Midbrain (tissue), 1 donor: ENCODE data around the gene SCN1A.

ENCODE experiments used
- DNase-seq: peaks from one replicate; lab custom pipeline; 2025; lab: John Stamatoyannopoulos, UW

The SCN1A gene

DNA sequence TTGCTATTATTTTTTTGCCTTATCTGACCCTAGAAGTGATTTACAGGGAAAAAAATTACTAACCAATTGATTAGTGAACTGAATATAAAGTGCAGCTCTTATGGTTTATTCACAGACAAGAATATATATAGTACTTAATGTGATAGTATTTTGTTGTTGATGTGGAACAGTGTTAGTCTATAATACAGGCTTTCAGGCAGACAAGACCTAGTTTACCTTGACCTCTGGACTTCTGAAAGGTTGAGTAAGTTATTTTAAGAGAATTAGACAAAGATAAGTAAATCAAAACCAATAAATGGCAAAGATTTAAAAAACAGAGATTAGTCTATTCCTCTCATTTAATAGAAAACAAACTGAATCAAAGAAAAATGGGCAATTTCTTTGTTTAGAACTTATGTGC, 46.0 kb downstream of the SCN1A start:
- DNase-seq, result no peak

DNA sequence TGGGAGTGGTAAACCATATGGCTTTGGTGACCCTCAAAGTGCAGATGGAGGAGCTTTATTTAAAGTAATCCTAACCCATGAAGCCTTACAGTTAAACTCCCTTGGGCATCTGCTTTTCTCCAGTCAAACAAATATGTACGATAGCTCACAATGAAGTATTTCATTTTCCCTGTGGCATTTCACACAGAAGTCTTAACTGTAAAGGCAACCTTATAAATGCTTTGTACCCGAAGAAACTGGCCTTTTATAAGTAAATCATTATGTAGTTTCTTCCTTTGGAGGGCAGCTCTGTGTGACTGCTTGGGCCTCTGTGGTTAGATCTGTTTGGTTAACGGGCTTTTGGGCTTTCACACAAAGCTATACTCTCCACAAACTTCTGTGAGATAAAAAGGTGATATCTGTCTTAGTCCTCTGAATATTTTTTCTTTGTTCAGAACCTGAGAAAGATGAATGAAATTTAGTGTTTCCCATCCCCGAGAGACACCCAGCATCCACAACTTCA, 46.6 kb downstream of the SCN1A start:
- DNase-seq, result no peak

DNA sequence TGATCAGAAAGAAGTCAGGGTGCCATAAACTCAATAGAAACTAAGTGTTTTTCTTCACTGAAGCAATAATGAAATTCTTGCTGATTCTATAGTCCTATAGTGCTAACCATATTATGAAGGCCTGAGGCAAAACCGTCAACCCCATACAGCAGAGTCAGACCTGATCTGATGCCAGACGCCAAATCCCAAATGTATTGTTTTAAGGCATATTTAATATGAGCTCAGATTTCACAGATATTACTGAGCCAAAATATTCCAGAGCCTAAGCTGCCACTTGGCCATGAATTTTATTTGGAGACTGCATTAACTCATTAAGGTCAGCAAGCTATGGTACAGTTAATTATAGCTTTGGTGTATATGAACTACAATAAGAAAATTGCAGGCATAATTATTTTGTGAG, 53.4 kb downstream of the SCN1A start:
- no peak for DNase-seq

DNA sequence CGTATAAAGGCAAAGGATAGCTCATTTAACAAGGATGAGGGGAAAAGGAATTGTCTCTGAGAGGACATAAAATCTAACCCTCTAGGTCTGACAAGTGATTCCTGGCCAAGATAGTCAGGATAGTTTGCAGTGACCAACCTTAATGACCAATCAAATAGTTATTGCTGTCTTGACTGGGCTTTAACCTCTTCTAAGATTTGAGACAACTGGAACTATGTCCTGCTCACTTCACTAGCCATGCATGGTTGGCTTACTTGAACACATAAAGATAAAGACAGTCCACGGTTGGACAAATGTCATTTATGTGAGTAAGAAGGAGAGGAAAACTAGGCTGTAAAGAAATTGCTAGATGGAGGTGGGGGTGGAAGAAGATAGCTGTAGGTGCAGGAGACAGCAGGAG, 53.8 kb downstream of the SCN1A start:
- no peak for DNase-seq

DNA sequence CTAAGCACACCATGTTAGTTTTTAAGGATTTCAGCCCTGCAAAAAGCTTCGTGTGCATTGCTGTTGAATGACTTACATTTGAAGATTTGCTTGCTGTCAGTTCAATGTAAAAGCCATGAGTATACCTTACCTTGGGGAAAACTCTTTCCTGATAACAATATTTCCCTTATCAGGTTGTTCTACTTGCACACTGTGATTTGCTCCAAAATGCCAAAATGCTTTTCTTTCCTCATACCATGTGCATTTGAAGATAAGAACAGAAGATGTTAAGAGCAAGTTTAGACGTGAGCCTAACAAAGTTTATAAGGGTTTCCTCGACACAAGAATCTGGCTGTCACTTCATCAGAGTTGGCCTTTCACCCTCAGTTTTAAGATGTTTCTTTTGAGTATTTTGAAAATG, 57.6 kb downstream of the SCN1A start:
- DNase-seq, result no peak

DNA sequence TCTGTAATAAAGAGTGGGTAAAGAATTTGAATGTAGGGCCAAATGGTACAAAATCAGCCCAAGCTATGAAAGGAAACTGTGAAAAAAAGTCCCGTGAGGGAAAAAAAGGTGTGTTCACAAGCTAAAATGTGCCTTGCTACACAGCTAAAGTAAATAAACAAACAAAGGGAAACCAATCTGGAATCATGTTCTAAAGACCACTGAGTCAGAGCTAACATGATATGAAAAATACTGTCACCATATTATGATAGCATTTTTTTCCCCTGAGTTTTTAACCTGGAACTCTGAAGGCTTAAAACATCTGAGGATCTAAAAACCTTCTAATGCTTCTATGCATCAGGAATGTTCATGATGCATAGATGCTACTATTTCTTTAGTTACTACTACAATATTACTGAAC, 58.8 kb downstream of the SCN1A start:
- no peak for DNase-seq

DNA sequence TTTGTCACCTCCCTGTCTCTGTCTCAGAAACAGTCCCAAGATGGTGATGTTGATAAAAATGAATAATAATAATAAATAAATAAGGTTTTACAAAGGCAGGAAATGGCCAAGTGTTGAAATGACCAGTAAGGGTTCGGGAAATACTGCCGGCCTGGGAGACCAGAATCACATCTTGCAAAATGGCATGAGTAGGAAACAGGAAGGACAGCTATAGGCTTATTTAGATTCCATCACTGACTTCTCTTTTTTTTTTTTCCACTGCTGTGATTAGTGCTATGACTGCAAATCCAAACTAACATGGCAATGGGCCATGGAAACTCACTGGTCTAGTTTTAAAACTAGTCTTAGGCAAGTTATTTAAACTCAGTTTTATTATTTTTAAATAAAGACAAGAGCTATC, 60.6 kb downstream of the SCN1A start:
- DNase-seq, result no peak

DNA sequence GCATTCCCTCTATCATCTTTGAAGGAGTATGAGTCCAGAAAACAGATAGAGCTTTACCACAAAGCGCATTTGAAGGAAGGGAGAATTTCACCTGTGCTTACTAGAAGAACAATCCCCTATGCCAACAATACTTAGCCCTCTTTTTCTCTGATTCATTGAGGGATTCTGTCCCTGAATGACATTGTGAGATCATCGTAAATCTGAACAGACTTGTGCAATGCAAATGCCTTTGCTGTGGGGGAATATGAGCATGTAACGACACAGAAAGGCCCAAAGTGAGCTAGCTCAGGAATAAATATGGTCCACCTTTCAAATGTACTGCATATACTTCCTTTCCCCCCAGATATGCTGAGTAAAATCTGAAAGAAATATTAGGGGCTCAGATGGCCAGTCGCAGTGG, 67.6 kb downstream of the SCN1A start:
- no peak for DNase-seq

DNA sequence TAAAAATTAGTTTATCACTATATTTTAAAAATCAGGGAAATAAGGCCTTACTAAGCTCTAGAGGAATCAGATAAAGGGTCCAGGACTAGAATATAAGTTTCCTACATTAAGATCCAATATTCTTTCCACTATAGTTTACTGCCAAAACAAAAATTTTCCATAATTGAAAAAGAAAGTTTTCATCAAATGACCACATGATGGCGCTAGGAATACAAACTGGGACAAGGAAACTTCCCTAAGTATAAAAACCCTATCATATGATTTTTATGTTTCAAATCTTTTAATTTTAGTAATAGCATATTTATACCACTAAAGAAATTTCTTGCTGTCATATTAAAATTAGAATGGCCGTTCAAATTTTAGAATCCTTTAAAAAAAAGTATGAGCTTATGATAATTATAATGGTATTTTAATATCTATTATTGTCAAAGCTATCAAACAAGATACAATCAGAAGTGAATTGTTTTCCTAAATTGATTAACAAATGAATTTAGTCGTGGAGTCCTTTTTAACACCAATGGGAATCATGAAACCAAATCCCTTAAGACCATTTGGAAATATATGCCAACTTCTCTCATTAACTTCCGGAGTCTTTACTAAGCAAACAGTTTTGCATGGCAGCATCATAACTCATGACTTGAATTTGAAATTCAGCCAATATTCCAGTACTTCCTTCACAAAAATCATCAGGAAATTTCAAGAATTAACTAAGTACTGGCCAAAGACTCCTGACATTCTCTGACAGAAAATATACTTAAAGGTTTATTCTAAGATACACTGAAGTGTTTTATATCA, 70.3 kb downstream of the SCN1A start:
- DNase-seq, result peak; percentile 40

DNA sequence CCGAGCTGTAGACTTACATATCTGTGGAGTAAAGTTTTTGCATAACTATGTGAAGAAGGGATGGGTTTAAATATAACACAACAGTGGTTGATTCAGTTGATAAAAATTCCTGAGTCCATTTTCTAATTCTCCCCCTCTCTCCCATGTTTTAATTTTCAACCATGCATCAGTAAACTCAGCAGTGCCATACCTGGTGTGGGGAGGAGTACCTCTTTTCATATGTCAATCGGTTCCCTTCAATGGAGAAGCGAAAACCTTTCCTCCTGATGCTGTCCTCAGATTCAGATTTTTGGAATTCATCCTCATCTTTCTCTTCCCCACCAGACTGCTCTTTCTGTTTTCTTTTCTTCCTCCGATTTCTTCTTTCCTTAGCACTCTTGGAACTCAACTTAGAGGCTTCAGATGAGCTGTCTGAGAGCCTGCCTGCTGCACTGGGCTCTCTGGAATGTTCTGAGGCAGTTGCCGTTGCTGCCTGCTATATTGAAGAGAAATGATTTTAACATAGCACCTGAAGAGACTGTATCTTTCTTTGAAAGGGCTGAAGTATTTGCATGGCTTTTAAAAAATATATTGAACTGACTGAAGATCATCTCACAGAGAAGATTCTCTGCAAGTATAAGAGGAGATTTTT, 82.9 kb downstream of the SCN1A start:
- DNase-seq, result no peak

DNA sequence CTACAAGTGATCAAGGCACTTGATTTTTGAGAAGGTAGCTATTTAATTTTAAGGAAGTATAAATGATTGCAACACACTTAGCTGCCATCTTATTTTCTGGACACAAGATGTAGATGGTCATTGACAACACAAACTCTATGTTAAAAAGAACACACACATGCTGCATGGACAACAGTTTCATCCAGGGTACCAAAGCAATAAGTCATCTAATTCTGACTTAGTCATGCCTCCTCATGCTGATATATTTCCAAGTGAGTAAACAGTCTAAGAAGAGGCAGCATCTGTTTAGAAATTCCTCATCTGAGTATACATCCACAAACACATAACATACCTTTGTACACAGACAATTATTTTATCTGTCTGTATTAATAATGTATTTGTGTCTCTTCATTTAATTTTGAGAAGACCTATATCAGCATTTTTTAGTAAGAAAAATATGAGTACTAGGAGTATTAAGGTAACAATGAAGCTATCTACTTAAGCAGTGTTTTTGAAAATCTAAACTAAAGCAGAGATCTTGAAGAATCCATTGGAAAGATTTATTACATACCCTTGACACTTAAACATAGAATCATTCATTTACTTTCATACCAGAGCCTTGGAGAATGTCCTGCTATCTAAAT, 84.9 kb downstream of the SCN1A start:
- DNase-seq, result no peak

DNA sequence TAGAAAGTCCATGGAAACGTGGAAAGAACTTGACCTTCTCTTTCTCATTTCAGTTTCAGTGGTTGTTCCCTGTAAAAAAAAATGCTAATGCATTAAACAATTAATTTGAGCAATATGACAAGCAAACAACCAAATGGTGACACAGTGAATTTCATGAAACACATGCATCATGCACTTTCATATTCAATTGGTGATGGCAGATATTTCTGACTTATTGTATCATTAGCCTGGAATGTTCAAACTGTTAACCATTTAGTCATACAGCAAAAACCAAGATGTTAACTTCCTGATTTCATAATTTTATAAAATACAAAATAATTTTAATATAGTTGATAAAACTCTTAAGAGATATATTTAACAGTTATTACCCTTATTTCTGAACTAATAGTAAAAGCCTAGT, 85.5 kb downstream of the SCN1A start:
- no peak for DNase-seq

DNA sequence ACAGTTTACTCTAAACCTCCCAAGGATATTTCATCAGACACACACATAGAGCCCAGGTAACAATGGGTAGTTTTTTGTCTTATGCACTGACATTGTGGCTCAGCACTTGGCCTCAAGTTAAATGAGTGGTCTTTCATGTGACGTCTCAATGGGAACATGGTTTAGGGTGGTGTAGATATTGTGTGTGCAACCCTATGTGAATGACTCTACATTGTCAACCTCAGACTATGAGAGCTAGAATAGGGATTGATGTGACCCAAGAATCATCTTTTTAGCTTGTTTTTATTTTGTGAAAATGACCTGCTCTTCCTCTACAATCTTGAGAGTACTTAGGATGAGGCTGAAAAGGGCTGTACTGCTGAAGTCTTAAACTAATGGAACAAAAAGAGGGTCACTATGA, 86.2 kb downstream of the SCN1A start:
- no peak for DNase-seq

DNA sequence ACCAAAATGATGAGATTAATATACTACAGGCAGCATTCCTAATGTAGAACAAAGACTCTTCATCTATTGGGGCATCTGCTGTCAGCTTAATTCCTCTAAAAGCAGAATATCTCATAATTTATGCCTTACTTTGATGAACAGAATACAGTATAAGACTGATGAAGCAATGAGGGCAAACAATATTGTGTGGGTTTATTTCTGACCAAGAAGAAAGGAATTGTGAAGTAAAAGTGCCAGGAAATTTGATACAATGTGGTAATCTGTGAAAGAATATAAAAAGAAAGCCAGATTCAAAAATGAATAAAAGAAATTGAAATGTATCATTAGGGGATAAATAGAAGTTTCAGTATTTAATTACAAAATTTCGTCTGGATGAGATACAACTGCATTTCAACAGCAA, 95.5 kb downstream of the SCN1A start:
- no peak for DNase-seq

DNA sequence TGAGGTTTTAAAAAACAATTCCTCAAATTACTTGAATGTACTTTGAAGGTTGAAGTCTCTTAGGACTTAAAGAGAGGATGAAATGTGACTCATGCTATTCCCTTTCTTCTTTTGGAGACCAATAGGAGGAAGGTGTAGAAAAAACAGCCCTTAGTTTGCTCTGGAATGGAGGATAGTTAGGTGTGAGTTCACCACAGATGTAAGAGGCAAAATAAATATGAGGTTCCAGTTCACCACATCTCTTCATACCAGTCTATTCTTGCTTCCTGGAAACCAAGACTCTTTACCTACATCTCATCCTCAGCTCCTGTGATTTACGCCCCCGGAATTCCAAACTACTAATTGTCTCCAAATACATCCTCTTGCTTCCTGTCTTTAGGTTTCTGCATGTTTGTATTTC, 96.8 kb downstream of the SCN1A start:
- no peak for DNase-seq

DNA sequence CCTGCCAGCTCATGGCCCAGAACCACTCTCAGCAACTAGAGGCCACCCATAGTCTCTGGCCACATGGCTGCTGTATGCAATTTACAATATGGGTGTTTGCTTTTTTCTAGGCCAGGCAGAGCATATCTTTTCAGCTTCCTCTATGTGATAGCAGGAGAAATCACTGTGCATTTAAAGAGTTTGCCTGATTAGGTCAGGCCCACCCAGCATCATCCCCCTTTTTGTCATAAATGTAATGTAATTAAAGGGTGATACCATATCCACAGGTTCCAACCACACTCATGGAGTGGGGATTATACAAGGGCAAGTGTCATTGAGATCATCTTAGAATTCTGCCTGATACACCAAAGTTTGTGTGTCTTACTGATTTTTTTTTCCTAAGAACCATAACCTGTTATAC, 102.5 kb downstream of the SCN1A start:
- no peak for DNase-seq

DNA sequence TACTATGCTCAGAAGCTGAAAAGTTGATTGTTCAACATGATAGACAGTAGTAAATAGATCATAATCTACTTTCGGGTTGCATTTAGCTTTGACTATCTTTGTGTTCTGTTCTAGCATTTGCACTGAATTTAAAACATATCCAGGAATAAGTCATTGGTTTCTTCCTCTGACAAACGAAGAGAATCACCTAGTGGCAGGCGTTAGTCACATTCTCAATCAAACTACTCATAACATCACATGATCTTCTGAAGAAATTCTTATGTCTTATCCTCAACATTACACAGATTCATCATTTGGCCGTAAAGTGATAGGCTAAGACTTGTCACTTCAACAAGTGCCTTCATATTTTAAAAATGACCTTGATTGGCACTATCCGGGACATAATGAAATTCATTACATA, 110.6 kb downstream of the SCN1A start:
- DNase-seq, result no peak

DNA sequence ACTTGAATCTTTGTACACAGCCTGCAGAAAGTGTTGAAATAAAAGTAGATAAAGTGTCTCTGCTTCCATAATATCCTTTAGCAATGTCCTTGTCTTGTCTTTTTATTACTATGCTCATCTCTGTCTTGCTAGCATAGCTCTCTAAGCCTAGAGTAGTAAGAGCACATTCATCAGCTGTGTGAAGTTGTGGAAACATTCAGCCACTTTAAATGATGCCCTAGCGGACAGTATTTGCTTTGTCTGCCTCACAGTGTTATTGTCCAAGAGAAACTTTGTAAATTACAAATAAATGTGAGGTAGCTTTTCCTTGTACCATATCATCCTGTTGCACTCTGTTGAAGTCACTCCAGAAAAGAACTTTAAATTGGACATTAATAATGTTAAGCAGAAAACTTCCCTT, 113.9 kb downstream of the SCN1A start:
- DNase-seq, result no peak

DNA sequence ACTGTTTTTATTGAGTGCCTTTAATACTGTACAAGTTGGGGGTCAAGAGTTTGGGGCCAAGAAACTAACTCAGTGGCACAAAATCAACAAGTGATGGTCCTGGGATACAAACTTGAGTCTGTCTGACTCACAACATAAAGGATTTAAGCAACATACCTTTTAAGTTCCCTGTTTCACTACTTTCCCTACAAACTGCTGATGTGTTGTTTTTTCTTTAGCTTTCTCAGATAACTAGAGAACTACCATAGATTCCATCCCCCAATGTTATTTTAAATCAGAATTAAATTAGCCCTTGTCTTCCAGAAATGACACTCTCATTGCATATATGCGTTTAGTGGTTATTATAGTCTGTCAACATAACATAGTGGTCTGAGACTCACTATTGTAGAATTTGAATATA, 116.2 kb downstream of the SCN1A start:
- no peak for DNase-seq

DNA sequence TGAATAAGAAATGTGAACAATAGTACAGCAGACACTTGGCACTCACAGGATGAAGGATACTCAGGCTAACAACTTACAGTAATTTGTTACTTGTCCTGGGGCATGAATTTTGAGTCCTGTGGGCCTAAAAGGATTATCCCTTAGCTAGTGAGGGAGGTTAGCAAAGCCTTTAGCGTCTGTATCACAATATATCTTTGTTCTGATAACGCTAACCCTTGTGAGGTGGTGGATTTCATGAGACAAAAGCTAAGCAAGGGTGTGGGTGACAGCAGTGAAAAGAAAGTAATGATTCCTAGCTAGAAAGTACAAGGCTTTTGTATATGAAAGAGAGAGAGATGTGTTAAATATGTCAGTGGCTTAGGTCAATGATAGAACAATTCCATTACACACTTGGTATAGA, 127.4 kb downstream of the SCN1A start:
- DNase-seq, result no peak

DNA sequence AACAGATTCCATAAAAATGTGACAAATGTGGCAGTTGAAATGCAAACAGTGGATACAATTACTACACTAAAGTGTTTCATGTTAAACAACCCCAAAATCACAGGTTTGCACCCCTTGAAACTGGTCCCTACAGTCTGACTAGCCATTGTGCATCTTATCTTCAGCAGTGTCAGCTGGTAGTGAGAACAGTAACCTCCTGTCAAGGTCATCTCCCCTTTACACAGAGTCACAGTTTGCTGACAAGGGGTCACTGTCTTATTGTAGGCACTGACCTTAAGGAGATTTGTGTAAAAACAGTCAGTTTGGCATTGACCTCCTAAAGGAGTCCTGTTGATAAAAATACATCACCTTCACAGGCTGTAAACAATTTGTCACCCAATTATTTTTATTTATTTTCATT, 137.0 kb downstream of the SCN1A start:
- DNase-seq, result no peak

DNA sequence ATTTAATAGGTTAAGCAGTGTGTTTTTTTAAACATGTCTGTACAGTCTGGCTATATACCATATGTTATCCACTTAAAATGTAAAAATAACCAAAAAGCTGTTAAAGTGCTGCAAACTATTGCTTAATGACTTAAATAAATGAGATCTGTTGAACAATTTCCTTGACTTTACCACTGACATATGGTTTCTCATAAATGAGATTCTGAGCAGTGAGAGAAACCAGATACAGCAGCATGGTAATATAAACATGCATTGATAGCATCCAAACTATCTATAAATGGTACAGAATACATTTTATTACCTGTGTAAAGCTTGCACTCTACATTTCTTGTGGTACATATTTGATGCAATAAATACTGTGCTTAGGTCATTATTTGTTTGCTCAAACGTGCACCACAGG, 138.0 kb downstream of the SCN1A start:
- DNase-seq, result no peak

DNA sequence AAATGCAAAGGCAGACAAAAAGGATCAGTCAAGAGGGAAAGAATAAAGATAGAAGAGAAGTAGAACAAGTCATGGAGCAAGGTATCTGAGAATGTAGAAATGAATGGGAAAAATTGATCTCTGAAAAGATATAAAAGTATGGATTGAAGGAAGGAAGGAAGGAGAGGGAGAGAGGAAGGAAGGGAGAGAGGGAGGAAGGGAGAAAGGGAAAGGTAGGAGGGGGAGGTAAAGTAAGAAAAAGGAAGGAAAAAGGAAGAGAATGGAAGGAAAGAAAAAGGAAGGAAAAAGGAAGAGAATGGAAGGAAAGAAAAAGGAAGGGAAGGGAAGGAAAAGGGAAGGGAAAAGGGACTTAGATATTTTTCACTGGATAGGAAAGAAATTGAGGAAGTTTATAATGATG, 142.7 kb downstream of the SCN1A start:
- no peak for DNase-seq
